Measurements from ENCODE around the gene RPH3AL.
"Not testable (repeated sequence)": the region's sequence is repeated elsewhere in the genome, so short reads cannot be mapped to it uniquely, and the experiment has no call there.

The RPH3AL gene

GRCh38 chr17:218432-219110, 134.0 kb downstream of the RPH3AL start:
- TF ChIP-seq TOX (CRISPR knock-in tag; IDR thresholded peaks at IDR 0.05; ENCODE audit: borderline replicate concordance) (no peak), ZNF565 (CRISPR knock-in tag; conservative IDR thresholded peaks at IDR 0.05; ENCODE audit: low read depth) (no peak), ISL1 (CRISPR knock-in tag; IDR thresholded peaks at IDR 0.05) (no peak), PPARA (CRISPR knock-in tag; IDR thresholded peaks at IDR 0.05; ENCODE audit: borderline replicate concordance) (no peak), OSR1 (CRISPR knock-in tag; IDR thresholded peaks at IDR 0.05) (no peak), SNAI2 (CRISPR knock-in tag; IDR thresholded peaks at IDR 0.05) (no peak), RARB (CRISPR knock-in tag; IDR thresholded peaks at IDR 0.05) (no peak), TCF4 (CRISPR knock-in tag; IDR thresholded peaks at IDR 0.05; ENCODE audit: borderline replicate concordance) (no peak), CSDC2 (CRISPR knock-in tag; IDR thresholded peaks at IDR 0.05) (no peak)
- TF ChIP-seq, protein P1, sequence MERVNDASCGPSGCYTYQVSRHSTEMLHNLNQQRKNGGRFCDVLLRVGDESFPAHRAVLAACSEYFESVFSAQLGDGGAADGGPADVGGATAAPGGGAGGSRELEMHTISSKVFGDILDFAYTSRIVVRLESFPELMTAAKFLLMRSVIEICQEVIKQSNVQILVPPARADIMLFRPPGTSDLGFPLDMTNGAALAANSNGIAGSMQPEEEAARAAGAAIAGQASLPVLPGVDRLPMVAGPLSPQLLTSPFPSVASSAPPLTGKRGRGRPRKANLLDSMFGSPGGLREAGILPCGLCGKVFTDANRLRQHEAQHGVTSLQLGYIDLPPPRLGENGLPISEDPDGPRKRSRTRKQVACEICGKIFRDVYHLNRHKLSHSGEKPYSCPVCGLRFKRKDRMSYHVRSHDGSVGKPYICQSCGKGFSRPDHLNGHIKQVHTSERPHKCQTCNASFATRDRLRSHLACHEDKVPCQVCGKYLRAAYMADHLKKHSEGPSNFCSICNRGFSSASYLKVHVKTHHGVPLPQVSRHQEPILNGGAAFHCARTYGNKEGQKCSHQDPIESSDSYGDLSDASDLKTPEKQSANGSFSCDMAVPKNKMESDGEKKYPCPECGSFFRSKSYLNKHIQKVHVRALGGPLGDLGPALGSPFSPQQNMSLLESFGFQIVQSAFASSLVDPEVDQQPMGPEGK (CRISPR knock-in tag; IDR thresholded peaks at IDR 0.05; ENCODE audit: borderline replicate concordance), result no peak
- TF ChIP-seq, protein P2, sequence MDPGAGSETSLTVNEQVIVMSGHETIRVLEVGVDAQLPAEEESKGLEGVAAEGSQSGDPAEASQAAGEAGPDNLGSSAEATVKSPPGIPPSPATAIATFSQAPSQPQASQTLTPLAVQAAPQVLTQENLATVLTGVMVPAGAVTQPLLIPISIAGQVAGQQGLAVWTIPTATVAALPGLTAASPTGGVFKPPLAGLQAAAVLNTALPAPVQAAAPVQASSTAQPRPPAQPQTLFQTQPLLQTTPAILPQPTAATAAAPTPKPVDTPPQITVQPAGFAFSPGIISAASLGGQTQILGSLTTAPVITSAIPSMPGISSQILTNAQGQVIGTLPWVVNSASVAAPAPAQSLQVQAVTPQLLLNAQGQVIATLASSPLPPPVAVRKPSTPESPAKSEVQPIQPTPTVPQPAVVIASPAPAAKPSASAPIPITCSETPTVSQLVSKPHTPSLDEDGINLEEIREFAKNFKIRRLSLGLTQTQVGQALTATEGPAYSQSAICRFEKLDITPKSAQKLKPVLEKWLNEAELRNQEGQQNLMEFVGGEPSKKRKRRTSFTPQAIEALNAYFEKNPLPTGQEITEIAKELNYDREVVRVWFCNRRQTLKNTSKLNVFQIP (CRISPR knock-in tag; IDR thresholded peaks at IDR 0.05; ENCODE audit: borderline replicate concordance, low read depth), result no peak

DNA sequence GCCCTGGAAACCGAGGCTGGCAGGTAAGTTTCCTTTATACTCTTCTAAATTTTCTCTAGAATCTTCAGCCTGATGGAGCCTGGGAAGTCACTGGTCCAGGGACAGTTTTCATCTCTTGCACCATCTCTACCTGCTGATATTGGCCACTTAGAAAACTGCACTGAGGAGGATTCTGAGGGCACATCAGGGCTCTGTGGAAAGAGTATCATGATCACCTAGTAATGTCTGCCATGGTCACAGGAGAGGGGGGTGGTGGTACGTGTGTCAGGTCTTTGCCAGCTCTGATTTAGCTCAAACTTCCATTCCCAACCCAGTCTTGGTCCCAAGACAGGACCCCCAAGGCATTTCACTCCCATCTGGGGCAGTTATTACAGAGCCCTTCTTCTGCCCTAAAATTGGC, 136.0 kb downstream of the RPH3AL start:
- no peak for TF ChIP-seq PPARA (CRISPR knock-in tag; IDR thresholded peaks at IDR 0.05; ENCODE audit: borderline replicate concordance)
- no peak for TF ChIP-seq SNAI2 (CRISPR knock-in tag; IDR thresholded peaks at IDR 0.05)
- TF ChIP-seq, protein P3, sequence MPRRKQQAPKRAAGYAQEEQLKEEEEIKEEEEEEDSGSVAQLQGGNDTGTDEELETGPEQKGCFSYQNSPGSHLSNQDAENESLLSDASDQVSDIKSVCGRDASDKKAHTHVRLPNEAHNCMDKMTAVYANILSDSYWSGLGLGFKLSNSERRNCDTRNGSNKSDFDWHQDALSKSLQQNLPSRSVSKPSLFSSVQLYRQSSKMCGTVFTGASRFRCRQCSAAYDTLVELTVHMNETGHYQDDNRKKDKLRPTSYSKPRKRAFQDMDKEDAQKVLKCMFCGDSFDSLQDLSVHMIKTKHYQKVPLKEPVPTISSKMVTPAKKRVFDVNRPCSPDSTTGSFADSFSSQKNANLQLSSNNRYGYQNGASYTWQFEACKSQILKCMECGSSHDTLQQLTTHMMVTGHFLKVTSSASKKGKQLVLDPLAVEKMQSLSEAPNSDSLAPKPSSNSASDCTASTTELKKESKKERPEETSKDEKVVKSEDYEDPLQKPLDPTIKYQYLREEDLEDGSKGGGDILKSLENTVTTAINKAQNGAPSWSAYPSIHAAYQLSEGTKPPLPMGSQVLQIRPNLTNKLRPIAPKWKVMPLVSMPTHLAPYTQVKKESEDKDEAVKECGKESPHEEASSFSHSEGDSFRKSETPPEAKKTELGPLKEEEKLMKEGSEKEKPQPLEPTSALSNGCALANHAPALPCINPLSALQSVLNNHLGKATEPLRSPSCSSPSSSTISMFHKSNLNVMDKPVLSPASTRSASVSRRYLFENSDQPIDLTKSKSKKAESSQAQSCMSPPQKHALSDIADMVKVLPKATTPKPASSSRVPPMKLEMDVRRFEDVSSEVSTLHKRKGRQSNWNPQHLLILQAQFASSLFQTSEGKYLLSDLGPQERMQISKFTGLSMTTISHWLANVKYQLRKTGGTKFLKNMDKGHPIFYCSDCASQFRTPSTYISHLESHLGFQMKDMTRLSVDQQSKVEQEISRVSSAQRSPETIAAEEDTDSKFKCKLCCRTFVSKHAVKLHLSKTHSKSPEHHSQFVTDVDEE (CRISPR knock-in tag; IDR thresholded peaks at IDR 0.05), result no peak
- TF ChIP-seq BACH2 (CRISPR knock-in tag; IDR thresholded peaks at IDR 0.05; ENCODE audit: borderline replicate concordance), result no peak
- no peak for TF ChIP-seq TOX (CRISPR knock-in tag; IDR thresholded peaks at IDR 0.05; ENCODE audit: borderline replicate concordance)
- TF ChIP-seq ZNF565 (CRISPR knock-in tag; conservative IDR thresholded peaks at IDR 0.05; ENCODE audit: low read depth), result no peak
- TF ChIP-seq ZNF70 (CRISPR knock-in tag; IDR thresholded peaks at IDR 0.05), result no peak
- TF ChIP-seq, protein P1 (CRISPR knock-in tag; IDR thresholded peaks at IDR 0.05; ENCODE audit: borderline replicate concordance), result no peak
- TF ChIP-seq GLIS3 (CRISPR knock-in tag; IDR thresholded peaks at IDR 0.05), result no peak
- TF ChIP-seq ZC3H10 (CRISPR knock-in tag; IDR thresholded peaks at IDR 0.05), result no peak
- TF ChIP-seq ZFP3 (CRISPR knock-in tag; IDR thresholded peaks at IDR 0.05), result no peak

More at GRCh38 chr17:218432-219110, 134.0 kb downstream of the RPH3AL start:
- ATAC-seq, result no peak

DNA sequence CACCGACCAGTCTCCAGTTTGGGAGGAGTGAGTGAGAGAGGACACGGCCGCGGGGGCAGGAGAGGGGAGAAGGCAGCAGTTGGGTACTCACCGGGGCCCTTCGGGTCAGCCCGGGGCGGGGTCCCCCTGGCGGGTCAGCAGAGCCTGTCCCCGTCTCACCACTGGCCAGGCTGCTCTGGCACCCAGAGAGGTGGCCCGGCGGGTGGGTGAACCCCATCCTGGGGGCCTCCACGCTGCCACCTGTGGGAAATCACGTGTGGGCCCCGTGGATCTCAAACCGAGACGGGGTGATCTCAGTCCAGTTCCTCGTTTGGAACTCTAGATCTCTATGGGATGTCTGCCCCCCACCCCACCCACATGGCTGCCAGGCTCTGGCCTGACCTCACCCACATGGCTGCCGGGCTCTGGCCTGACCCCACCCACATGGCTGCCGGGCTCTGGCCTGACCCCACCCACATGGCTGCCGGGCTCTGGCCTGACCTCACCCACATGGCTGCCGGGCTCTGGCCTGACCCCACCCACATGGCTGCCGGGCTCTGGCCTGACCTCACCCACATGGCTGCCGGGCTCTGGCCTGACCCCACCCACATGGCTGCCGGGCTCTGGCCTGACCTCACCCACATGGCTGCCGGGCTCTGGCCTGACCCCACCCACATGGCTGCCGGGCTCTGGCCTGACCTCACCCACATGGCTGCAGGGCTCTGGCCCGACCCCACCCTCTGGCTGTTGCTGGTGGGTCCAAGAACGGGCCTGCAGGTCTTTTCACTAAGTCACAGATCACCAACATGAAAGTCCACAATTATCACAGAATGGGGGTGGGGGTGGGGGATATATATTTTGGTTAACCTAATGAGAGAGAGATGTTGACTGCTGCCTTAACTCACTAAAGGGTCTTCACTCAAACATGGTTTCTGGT, 136.8 kb downstream of the RPH3AL start:
- ATAC-seq, result not testable (repeated sequence)

More for the DNA sequence above, 136.0 kb downstream of the RPH3AL start:
- ATAC-seq, result no peak

DNA sequence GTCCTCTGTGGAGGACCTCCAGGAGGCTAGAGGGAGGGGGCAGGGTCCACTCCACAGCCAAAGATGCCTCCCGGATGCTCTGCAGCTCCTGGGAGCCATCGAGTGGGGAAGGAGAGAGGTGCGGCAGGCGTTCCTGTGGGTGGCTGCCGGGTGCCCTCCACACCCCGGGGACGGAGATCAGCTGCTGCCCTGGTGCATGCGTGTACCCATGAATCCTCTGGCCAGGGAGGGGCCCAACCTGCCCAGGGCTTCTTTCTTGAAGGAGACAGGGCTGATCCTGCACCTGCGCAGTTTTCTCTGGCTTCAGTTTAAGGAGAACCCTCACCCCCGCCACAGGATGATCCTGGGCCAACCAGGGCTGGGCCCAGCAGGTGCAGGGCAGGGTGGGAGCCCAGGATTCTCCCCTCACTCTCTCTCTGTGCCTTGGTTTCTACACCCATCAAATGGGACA, 137.7 kb downstream of the RPH3AL start:
- no peak for ATAC-seq
- no peak for TF ChIP-seq TCF4 (CRISPR knock-in tag; IDR thresholded peaks at IDR 0.05; ENCODE audit: borderline replicate concordance)
- TF ChIP-seq, protein P4, sequence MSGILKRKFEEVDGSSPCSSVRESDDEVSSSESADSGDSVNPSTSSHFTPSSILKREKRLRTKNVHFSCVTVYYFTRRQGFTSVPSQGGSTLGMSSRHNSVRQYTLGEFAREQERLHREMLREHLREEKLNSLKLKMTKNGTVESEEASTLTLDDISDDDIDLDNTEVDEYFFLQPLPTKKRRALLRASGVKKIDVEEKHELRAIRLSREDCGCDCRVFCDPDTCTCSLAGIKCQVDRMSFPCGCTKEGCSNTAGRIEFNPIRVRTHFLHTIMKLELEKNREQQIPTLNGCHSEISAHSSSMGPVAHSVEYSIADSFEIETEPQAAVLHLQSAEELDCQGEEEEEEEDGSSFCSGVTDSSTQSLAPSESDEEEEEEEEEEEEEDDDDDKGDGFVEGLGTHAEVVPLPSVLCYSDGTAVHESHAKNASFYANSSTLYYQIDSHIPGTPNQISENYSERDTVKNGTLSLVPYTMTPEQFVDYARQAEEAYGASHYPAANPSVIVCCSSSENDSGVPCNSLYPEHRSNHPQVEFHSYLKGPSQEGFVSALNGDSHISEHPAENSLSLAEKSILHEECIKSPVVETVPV (CRISPR knock-in tag; IDR thresholded peaks at IDR 0.05), result no peak
